BJ (cell line): ENCODE measurements around the gene PSMA3. TPM values are rescaled to one million over a fixed set of nuclear protein-coding genes. Genes with fewer than 3 reads are reported as not detected.

Experiments used
- CTCF ChIA-PET: fragments of 350-600 bp; formaldehyde crosslinking; extraction: SDS; loops from one replicate; lab custom pipeline; 2021; ENCODE audit warnings: antibody characterized with exemption, inconsistent platforms; lab: Yijun Ruan, JAX
- POLR2A ChIA-PET: fragments of 300-600 bp; sonication (Branson Sonifier 250); formaldehyde crosslinking; extraction: SDS; loops from one replicate; lab custom pipeline; 2021; ENCODE audit warnings: antibody characterized with exemption; lab: Charles Lee
- DNase-seq: peaks from one replicate; pipeline ENCODE4 v3.0.0-alpha.2; 2011; ENCODE audit warnings: low read depth
- H3K27me3 ChIP-seq: 2 replicates; pipeline ENCODE4 v1.6.0; 2011; ENCODE audit warnings: low read length; ENCODE audit not compliant: control insufficient read depth, insufficient read depth
- H3K36me3 ChIP-seq: 2 replicates; pipeline ENCODE4 v1.5.1; 2011; ENCODE audit warnings: low read length; ENCODE audit not compliant: control insufficient read depth, insufficient read depth
- H3K4me3 ChIP-seq: 2 replicates; pipeline ENCODE4 v1.5.1; 2011; ENCODE audit warnings: low read depth, mild to moderate bottlenecking, control low read depth, low read length
- polyA plus RNA-seq: library from polyadenylated mRNA; depleted of rRNA; stranded (reverse); fragments of >200 nt; gene quantifications from 2 replicates; pipeline ENCODE4 v1.2.3, GENCODE V29; 2011
- TF ChIP-seq, protein P1 (sequence below): IDR thresholded peaks from 2 replicates; pipeline ENCODE4 v1.5.1; 2011; ENCODE audit warnings: low read depth, mild to moderate bottlenecking, control low read depth, inconsistent platforms, low read length, moderate library complexity; ENCODE audit not compliant: insufficient read depth

PSMA3 gene
- polyA plus RNA-seq, 1 experiment = 129 TPM

DNA sequence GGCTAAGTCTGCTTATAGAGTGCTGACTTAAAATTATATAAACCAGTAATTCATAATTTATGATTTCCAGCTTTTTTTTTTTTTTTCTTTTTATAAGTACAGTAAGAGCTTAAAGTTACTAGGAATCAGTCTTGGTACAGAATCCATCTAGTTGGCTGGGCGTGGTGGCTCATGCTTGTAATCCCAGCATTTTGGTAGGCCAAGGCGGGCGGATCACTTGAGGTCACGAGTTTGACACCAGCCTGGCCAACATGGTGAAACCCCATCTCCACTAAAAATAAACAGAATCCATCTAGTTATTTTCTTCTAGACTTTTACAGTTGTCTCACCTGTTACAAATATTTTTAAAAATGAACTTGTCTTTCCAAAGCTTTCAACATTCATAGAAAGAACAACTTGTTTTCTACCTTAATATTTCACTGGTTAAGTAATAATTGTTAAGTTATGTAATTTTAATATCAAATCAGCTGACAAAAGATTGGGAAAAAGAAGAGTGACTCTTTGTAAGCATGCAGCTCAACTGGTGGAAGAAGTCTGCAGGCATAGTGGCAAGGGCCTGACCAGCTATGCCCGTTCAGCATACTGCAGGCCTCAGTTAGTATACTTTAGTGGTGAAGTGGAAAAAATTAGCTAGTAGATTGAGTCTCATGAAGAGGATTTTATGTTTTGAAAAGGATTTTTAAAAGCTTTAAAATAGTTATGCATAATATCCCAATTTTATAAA, 17.4 kb upstream of the PSMA3 start:
- TF ChIP-seq, protein P1, sequence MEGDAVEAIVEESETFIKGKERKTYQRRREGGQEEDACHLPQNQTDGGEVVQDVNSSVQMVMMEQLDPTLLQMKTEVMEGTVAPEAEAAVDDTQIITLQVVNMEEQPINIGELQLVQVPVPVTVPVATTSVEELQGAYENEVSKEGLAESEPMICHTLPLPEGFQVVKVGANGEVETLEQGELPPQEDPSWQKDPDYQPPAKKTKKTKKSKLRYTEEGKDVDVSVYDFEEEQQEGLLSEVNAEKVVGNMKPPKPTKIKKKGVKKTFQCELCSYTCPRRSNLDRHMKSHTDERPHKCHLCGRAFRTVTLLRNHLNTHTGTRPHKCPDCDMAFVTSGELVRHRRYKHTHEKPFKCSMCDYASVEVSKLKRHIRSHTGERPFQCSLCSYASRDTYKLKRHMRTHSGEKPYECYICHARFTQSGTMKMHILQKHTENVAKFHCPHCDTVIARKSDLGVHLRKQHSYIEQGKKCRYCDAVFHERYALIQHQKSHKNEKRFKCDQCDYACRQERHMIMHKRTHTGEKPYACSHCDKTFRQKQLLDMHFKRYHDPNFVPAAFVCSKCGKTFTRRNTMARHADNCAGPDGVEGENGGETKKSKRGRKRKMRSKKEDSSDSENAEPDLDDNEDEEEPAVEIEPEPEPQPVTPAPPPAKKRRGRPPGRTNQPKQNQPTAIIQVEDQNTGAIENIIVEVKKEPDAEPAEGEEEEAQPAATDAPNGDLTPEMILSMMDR = no peak
- CTCF ChIA-PET = interaction anchor here (1.1 kb wide), 1 partner anchor 11 kb away, joined by 3 read pairs; no protein-coding TSS in a partner anchor
- no peaks in the 10 kb centered on the region for H3K27me3 ChIP-seq
- no peak for DNase-seq
- H3K4me3 ChIP-seq = no peak overlapping the region
- POLR2A ChIA-PET = no interaction called here
- H3K36me3 ChIP-seq = no peaks in the 10 kb centered on the region; the same call in none of the 2 replicates

DNA sequence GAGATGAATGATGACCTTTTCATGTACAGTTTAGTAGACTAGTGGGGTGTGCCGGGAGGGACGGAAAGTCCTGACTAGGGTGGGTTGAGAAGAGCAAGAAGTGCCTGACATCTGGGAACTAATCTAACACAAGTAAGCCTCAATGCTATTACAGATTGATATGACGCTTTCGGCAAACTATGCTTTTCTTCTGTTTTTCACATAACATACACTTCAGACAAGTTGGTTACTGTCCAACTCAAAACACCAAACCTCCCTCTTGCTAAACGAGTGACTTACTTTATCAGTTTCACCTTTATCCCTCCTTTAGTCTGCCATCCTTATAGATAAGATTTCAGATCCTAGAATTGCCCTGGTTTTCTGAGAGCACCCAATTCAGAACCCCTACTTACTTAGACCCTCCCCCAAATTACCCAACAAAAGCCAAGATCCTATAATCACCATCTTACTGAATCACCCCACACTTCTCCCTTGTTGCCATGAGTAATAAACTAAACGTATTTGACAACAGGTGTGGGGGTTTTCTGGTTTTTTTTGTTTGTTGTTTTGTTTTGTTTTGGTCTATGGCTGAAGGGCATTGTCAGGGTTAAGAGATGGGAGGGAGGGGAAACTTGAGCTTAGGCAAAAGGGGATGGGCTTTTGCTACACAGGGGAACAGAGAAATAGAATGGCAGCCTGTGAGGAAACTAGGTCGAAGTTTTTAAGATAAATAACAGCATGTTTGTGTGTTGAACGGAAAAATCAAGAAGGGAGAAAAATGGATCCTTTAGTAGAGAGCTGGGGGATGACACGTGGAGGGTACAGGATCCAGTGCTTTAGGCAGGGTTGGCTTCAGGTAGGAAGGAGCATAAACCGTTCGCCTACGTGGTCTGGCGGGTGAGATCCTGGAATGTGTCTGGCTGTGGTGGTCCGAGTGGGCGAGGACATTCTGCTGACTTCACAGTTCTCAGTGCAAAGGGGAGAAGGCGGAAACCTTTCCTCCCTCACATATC, 6.1 kb upstream of the PSMA3 start:
- H3K27me3 ChIP-seq = no peaks in the 10 kb centered on the region
- POLR2A ChIA-PET = no interaction called here
- H3K36me3 ChIP-seq = no peaks in the 10 kb centered on the region
- TF ChIP-seq, protein P1 = no peak
- CTCF ChIA-PET = no interaction called here
- H3K4me3 ChIP-seq = peak overlapping the region; percentile 48
- DNase-seq = no peak

DNA sequence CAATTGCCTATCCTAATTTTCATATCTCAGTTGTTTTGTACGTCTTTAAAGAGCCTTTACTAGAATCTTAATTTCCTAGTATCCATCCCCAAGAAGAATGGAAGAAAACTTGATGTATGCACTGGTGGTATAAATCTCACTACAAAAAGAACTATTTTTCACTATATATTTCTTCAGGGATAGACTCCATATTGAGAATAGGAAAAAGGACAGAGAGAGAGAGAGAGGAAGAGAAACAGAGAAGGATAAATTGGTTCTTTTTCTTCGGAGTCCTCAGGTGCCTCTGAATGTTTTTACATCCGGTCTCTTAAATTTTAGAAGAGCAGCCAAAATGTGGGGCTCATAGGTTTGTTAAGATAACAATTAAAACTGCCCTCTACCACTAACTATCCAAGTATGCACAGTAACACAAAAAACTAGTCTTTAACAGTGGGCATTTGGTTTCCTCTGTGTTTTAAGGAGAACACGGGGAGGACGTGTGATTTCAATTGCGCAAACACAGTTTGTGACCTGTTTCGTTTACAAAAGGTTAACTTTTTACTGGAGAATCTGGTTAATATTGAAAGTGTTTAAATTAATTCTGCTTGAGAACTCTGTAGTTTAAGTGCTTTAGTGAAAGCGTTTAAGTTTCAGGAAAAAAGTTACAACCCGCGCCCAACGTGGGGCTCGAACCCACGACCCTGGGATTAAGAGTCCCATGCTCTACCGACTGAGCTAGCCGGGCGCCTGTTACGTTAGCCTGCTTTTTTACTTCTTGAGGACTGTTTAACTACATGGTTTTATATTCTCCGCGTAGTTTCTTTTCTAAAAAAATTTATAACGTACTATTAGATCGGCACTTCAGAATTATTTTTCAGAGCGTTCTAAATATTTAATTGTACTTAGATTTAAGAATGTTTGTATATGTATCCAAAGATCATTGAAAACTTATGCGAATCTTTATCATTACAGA, 5.1 kb upstream of the PSMA3 start:
- TF ChIP-seq, protein P1 = no peak
- peak overlapping the region; percentile 48 for H3K4me3 ChIP-seq
- CTCF ChIA-PET = no interaction called here
- H3K27me3 ChIP-seq = no peaks in the 10 kb centered on the region
- H3K36me3 ChIP-seq = no peaks in the 10 kb centered on the region
- POLR2A ChIA-PET = no interaction called here
- no peak for DNase-seq

DNA sequence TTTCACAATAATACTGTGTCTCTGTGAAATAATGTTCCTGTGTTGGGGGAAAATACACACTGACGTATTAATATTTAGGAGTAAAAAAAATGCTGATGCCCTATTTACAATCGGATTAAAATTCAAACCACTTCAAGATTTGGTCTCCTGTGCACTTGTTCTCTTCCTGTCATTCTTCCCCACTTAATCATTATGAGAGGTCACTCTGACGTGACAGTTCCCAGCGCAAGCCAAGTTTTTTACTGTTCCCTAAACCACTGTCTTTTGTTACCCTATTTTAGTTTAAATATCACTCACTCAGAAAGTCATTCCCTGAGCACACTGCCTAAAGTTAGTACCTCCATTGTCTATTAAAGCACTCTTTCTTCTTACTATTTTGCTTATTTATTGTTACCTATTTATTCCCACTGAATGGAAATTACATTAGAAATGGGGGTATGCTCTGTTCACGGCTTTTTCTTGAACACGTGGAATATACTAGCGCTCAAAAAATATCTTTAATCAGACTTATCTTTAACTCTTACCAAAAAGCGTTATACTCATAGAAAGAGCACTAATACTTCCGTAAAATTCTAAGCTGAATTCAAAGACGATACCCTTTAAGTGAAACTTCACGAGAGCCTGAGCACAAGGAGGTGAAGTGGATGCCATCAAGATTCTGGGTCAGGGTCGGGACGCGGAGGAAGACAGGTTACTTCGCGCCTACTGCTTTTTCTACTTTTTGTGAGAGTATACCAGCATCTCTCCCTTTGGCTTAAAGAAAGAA, 670 bp upstream of the PSMA3 start:
- H3K27me3 ChIP-seq = no peaks in the 10 kb centered on the region
- ChIA-PET POLR2A (interaction anchor here (0.6 to 1.1 kb wide), 3 partner anchors 17 to 54 kb away, joined by 3 to 4 read pairs (median 3); partner anchors contain the start of genes ACTR10 and ARID4A), CTCF (interaction anchor here (0.8 to 1.0 kb wide), 2 partner anchors 20 to 136 kb away, joined by 3 to 4 read pairs; no protein-coding TSS in a partner anchor)
- H3K36me3 ChIP-seq = no peaks in the 10 kb centered on the region
- TF ChIP-seq, protein P1 = no peak
- H3K4me3 ChIP-seq = peak overlapping the region; percentile 90
- no peak for DNase-seq
